Gastrocnemius medialis (tissue), 4 donors: ENCODE data around the gene CARD14. TPM values are rescaled to one million over a fixed set of nuclear protein-coding genes. Genes with fewer than 3 reads are reported as not detected.
"Not testable (repeated sequence)": the region's sequence is repeated elsewhere in the genome, so short reads cannot be mapped to it uniquely, and the experiment has no call there.

ENCODE experiments used
- ATAC-seq, 2 donors: fragments of 150-250 bp; one replicate each; pipeline ENCODE4 v1.9.1; 2016
- DNase-seq, 2 donors: peaks; one replicate each; pipeline ENCODE4 v3.0.0-alpha.2; 2019
- H3K27ac ChIP-seq, 4 donors: fragments of 200-600 bp; sonication (generic); 1 replicate in 1 of 4; 2 replicates in 3 of 4; pipeline ENCODE4 v1.5.1; 2016 to 2018; ENCODE audit warnings: mild to moderate bottlenecking in 2 of 4, moderate library complexity in 1 of 4
- H3K27me3 ChIP-seq, 3 donors: fragments of 200-600 bp; sonication (generic) in 2 of 3; 1 replicate in 1 of 3; 2 replicates in 2 of 3; pipeline versions ENCODE4 v1.5.1 to v1.6.0; 2016 to 2019; ENCODE audit warnings: mild to moderate bottlenecking in 1 of 3, moderate library complexity in 1 of 3
- H3K36me3 ChIP-seq, 2 donors: fragments of 200-600 bp; sonication (generic) in 1 of 2; one replicate each; pipeline ENCODE4 v1.5.1; 2017 to 2018
- H3K4me1 ChIP-seq, 2 donors: fragments of 200-600 bp; sonication (generic) in 1 of 2; one replicate each; pipeline ENCODE4 v1.5.1; 2016 to 2017; ENCODE audit warnings: mild to moderate bottlenecking in 2 of 2
- H3K4me3 ChIP-seq, 4 donors: fragments of 200-600 bp; sonication (generic) in 3 of 4; 1 replicate in 1 of 4; 2 replicates in 3 of 4; pipeline ENCODE4 v1.5.1; 2016 to 2019; ENCODE audit warnings: mild to moderate bottlenecking in 2 of 4
- H3K9me3 ChIP-seq, 3 donors: fragments of 200-600 bp; sonication (generic) in 2 of 3; 1 replicate in 1 of 3; 2 replicates in 2 of 3; pipeline ENCODE4 v1.5.1; 2016 to 2019
- POLR2A ChIP-seq, 2 donors: fragments of 450-650 bp; IDR thresholded peaks; one replicate each; pipeline ENCODE4 v1.6.1; 2017; ENCODE audit warnings: antibody characterized with exemption in 2 of 2, mild to moderate bottlenecking in 2 of 2, moderate library complexity in 2 of 2
- in situ Hi-C, 4 donors: fragments of 200-750 bp; cut with MboI; loops; one replicate each; pipeline versions ENCODE4 v1.15.0 to v1.8.0; 2017; ENCODE audit warnings: low sequenced_read_pairs in 4 of 4
- intact Hi-C: fragments of 100-400 bp; cut with DNase I; formaldehyde crosslinking; loops from one replicate; pipeline ENCODE4 v1.15.1; 2023; ENCODE audit warnings: low total_unique reads
- total RNA-seq, 4 donors: library from RNA; depleted of rRNA; stranded (reverse); fragments of >200 nt; gene quantifications; one replicate each; pipeline versions ENCODE4 v1.1.0 to v1.2.3, GENCODE V29; 2016
- TF ChIP-seq, protein P1 (sequence below), 5 experiments: fragments of 450-650 bp in 3 of 5; fragments of 200-600 bp in 2 of 5; sonication (generic) in 2 of 5; IDR thresholded peaks in 4 of 5; conservative IDR thresholded peaks in 1 of 5; 1 replicate in 4 of 5; 2 replicates in 1 of 5; pipeline ENCODE4 v1.5.1; 2016 to 2019; ENCODE audit warnings: antibody characterized with exemption in 5 of 5, mild to moderate bottlenecking in 3 of 5, moderate library complexity in 3 of 5

CARD14 gene
- total RNA-seq, 4 donors from 2014 or later, result not detected

DNA sequence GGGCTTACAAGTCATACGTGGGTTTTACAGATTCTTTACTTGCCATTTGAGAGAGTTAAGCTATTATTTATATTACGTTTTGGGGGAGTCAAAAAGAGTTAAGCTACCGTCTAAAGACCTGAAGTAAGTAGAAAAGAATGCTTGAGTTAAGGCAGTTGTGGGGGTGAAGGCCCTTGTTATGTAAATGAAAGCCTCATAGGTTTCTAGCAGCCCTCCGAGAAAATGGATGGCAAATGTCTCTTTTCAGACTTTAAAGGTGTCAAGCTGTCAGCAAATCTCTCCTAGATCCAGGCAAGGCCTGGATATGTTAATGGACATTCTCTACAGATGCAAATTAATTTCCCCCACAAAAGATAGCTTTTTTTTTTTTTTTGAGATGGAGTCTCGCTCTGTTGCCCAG, 15.7 kb upstream of the CARD14 start:
- DNase-seq, result no peak
- H3K4me3 ChIP-seq, result no peak overlapping the region
- H3K27me3 ChIP-seq, result no peaks in the 10 kb centered on the region
- no peak overlapping the region for H3K27ac ChIP-seq
- no peaks in the 10 kb centered on the region for H3K9me3 ChIP-seq
- in situ Hi-C loops, result no loop called here
- no peaks in the 10 kb centered on the region for H3K36me3 ChIP-seq
- ATAC-seq, result no peak
- intact Hi-C loops, result no loop called here
- TF ChIP-seq, protein P1, sequence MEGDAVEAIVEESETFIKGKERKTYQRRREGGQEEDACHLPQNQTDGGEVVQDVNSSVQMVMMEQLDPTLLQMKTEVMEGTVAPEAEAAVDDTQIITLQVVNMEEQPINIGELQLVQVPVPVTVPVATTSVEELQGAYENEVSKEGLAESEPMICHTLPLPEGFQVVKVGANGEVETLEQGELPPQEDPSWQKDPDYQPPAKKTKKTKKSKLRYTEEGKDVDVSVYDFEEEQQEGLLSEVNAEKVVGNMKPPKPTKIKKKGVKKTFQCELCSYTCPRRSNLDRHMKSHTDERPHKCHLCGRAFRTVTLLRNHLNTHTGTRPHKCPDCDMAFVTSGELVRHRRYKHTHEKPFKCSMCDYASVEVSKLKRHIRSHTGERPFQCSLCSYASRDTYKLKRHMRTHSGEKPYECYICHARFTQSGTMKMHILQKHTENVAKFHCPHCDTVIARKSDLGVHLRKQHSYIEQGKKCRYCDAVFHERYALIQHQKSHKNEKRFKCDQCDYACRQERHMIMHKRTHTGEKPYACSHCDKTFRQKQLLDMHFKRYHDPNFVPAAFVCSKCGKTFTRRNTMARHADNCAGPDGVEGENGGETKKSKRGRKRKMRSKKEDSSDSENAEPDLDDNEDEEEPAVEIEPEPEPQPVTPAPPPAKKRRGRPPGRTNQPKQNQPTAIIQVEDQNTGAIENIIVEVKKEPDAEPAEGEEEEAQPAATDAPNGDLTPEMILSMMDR (IDR thresholded peaks at IDR 0.05 in 4 of 5, conservative IDR thresholded peaks at IDR 0.05 in 1 of 5), result no peak
- TF ChIP-seq POLR2A (IDR thresholded peaks at IDR 0.05), result no peak
- H3K4me1 ChIP-seq, result no peaks in the 10 kb centered on the region

DNA sequence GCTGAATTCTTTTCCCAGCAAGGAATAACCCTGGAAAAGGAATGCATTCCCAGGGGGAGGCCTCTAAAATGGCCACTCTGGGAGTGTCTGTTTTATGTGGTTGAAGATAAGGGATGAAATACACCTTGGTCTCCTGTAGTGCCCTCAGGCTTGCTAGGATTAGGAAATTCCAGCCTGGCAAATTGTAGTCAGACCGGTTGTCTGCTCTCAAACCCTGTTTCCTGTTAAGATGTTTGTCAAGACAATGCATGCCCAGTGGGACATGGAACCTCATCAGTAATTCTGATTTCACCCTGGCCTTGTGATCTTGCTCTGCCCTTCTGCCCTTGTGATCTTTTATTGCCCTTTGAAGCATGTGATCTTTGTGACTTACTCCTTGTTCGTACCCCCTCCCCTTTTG, 14.2 kb upstream of the CARD14 start:
- DNase-seq, intact Hi-C loops, in situ Hi-C loops, H3K27ac ChIP-seq, H3K27me3 ChIP-seq, ATAC-seq, H3K4me3 ChIP-seq, H3K9me3 ChIP-seq, H3K36me3 ChIP-seq, H3K4me1 ChIP-seq: not testable (repeated sequence)

DNA sequence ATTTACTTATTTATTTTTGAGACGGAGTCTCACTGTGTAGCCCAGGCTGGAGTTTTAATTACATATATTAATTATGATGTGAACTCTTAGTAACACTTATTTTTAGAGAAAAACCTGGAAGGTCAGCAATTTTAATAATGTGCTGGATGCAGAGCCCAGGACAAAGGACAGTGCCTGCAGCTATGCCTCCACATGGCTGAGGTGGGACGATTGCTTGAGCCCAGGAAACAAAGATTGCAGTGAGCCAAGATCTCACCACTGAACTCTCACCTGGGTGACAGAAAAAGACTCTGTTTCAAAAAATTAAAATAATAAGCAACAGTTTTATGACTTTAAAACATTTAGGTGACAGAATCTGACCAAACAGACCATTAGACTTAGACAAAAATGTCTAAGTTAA, 11.0 kb upstream of the CARD14 start:
- intact Hi-C loops, result no loop called here
- H3K27me3 ChIP-seq, result no peaks in the 10 kb centered on the region
- no peak overlapping the region for H3K4me3 ChIP-seq
- in situ Hi-C loops, result no loop called here
- H3K4me1 ChIP-seq, result no peaks in the 10 kb centered on the region
- ATAC-seq (no peak), DNase-seq (no peak)
- TF ChIP-seq POLR2A (IDR thresholded peaks at IDR 0.05), result no peak
- TF ChIP-seq, protein P1 (IDR thresholded peaks at IDR 0.05 in 4 of 5, conservative IDR thresholded peaks at IDR 0.05 in 1 of 5), result no peak
- no peaks in the 10 kb centered on the region for H3K36me3 ChIP-seq
- H3K27ac ChIP-seq, result no peak overlapping the region
- H3K9me3 ChIP-seq, result no peaks in the 10 kb centered on the region

DNA sequence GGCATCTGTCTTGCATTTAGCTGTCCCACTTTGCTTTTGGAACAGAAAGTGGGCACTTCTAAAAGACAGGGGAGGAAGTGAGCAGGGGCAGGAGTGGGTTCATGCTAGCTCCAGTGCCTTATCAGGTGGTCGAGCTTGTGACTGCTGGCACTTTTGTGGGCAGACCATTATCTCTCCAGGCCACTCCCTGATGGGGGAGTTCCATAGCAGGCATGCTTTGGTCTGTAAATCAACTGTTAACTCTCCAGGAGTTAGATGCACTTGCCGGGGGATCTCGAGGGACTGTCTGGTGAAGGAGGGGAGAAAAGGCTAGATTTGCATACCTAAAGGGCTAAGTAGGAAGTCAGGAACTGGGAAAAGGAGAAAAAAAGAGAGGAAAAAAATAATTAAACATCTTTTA, 9.3 kb upstream of the CARD14 start:
- intact Hi-C loops (no loop called here), in situ Hi-C loops (no loop called here)
- no peak overlapping the region for H3K27ac ChIP-seq
- H3K9me3 ChIP-seq, result no peaks in the 10 kb centered on the region
- no peak for DNase-seq
- no peaks in the 10 kb centered on the region for H3K27me3 ChIP-seq
- no peaks in the 10 kb centered on the region for H3K4me1 ChIP-seq
- H3K36me3 ChIP-seq, result no peaks in the 10 kb centered on the region
- H3K4me3 ChIP-seq, result no peak overlapping the region
- ATAC-seq, result no peak
- no peak for TF ChIP-seq POLR2A (IDR thresholded peaks at IDR 0.05)
- TF ChIP-seq, protein P1 (IDR thresholded peaks at IDR 0.05 in 4 of 5, conservative IDR thresholded peaks at IDR 0.05 in 1 of 5), result no peak

DNA sequence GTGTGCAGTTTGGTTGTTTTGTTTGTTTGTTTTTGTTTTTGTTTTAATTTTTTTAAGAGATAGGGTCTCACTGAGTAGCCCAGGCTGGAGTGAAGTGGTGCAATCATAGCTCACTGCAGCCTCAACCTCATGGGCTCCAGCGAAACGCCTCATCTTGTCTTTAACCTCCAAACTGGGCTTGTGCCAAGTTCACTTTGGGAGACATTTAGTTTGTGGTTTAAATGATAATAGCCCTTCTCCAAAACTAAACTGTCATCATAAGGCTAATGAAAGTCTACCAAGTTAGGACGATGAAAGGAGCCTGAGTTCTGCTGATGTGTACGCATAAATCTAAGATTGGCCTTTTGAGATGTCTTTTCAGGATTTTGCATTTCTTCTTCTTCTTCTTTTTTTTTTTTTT, 6.5 kb upstream of the CARD14 start:
- H3K4me1 ChIP-seq, result no peaks in the 10 kb centered on the region
- TF ChIP-seq POLR2A (IDR thresholded peaks at IDR 0.05), result no peak
- TF ChIP-seq, protein P1 (IDR thresholded peaks at IDR 0.05 in 4 of 5, conservative IDR thresholded peaks at IDR 0.05 in 1 of 5), result no peak
- DNase-seq (no peak), ATAC-seq (no peak)
- H3K27ac ChIP-seq, result no peak overlapping the region
- H3K36me3 ChIP-seq, result no peaks in the 10 kb centered on the region
- H3K4me3 ChIP-seq, result no peak overlapping the region
- intact Hi-C loops, result no loop called here
- no peaks in the 10 kb centered on the region for H3K27me3 ChIP-seq
- H3K9me3 ChIP-seq, result no peaks in the 10 kb centered on the region
- in situ Hi-C loops, result no loop called here
